Mesenchymal stem cell (in vitro differentiated cells and primary cell): Measurements from ENCODE around the gene RAB3C.

Source experiments
- DNase-seq: peaks from one replicate; pipeline ENCODE4 v3.0.0-alpha.2; 2013
- H2AFZ ChIP-seq: one replicate; pipeline ENCODE4 v1.6.1; 2013; ENCODE audit warnings: low read depth, mild to moderate bottlenecking, control low read depth, inconsistent platforms, low read length, moderate library complexity
- H2AK5ac ChIP-seq: 2 replicates; pipeline ENCODE4 v1.6.1; 2013; ENCODE audit warnings: low read length, moderate library complexity, mild to moderate bottlenecking, inconsistent platforms; ENCODE audit not compliant: severe bottlenecking
- H2BK120ac ChIP-seq: one replicate; pipeline ENCODE4 v1.6.1; 2013; ENCODE audit warnings: low read depth, mild to moderate bottlenecking, inconsistent platforms, low read length, moderate library complexity
- H2BK12ac ChIP-seq, 2 experiments: one replicate each; pipeline ENCODE4 v1.6.1; 2013; ENCODE audit warnings: inconsistent platforms in 2 of 2, low read length in 2 of 2, mild to moderate bottlenecking in 2 of 2, moderate library complexity in 2 of 2, control low read depth in 1 of 2
- H2BK15ac ChIP-seq: one replicate; pipeline ENCODE4 v1.6.1; 2013; ENCODE audit warnings: mild to moderate bottlenecking, low read depth, inconsistent platforms; ENCODE audit not compliant: poor library complexity, severe bottlenecking
- H2BK5ac ChIP-seq: 2 replicates; pipeline ENCODE4 v1.6.1; 2013; ENCODE audit warnings: low read depth, mild to moderate bottlenecking, low read length, control low read depth, inconsistent platforms; ENCODE audit not compliant: poor library complexity, severe bottlenecking
- H3K14ac ChIP-seq, 2 experiments: one replicate each; pipeline ENCODE4 v1.6.1; 2013; ENCODE audit warnings: inconsistent platforms in 2 of 2, low read length in 2 of 2, control low read depth in 1 of 2, mild to moderate bottlenecking in 1 of 2, moderate library complexity in 1 of 2
- H3K18ac ChIP-seq, 2 experiments: one replicate each; pipeline ENCODE4 v1.6.1; 2013; ENCODE audit warnings: inconsistent platforms in 2 of 2, low read length in 2 of 2, control low read depth in 1 of 2, low read depth in 1 of 2, mild to moderate bottlenecking in 1 of 2
- H3K23ac ChIP-seq, 2 experiments: one replicate each; pipeline ENCODE4 v1.6.1; 2013; ENCODE audit warnings: inconsistent platforms in 2 of 2, low read length in 2 of 2, mild to moderate bottlenecking in 2 of 2, moderate library complexity in 2 of 2, control low read depth in 1 of 2
- H3K27ac ChIP-seq: 2 replicates; pipeline ENCODE4 v1.5.1; 2013; ENCODE audit warnings: mild to moderate bottlenecking, moderate library complexity, low read length, control low read depth, inconsistent platforms; ENCODE audit not compliant: poor library complexity, severe bottlenecking
- H3K27me3 ChIP-seq, 2 experiments: 2 replicates each; pipeline versions ENCODE4 v1.6.1 to v1.7.0; 2013; ENCODE audit warnings: low read length in 2 of 2, mild to moderate bottlenecking in 2 of 2, moderate library complexity in 2 of 2, control low read depth in 1 of 2, inconsistent platforms in 1 of 2; ENCODE audit not compliant: control insufficient read depth in 1 of 2, insufficient read depth in 1 of 2
- H3K36me3 ChIP-seq, 2 experiments: 2 replicates each; pipeline versions ENCODE4 v1.6.1 to v1.7.0; 2013; ENCODE audit warnings: low read length in 2 of 2, control low read depth in 1 of 2, inconsistent platforms in 1 of 2, low read depth in 1 of 2, mild to moderate bottlenecking in 1 of 2; ENCODE audit not compliant: insufficient read depth in 2 of 2, control insufficient read depth in 1 of 2
- H3K4ac ChIP-seq, 2 experiments: one replicate each; pipeline ENCODE4 v1.6.1; 2013; ENCODE audit warnings: inconsistent platforms in 2 of 2, low read length in 2 of 2, mild to moderate bottlenecking in 2 of 2, moderate library complexity in 2 of 2, control low read depth in 1 of 2, low read depth in 1 of 2
- H3K4me1 ChIP-seq: 2 replicates; pipeline ENCODE4 v1.6.1; 2013; ENCODE audit warnings: low read depth, low read length, control low read depth; ENCODE audit not compliant: control insufficient read depth, insufficient read depth
- H3K4me2 ChIP-seq: 2 replicates; pipeline ENCODE4 v1.6.1; 2013; ENCODE audit warnings: low read length, mild to moderate bottlenecking, inconsistent platforms; ENCODE audit not compliant: poor library complexity, severe bottlenecking
- H3K4me3 ChIP-seq, 2 experiments: 2 replicates each; pipeline versions ENCODE4 v1.5.1 to v1.7.0; 2013; ENCODE audit warnings: low read length in 2 of 2, mild to moderate bottlenecking in 2 of 2, control low read depth in 1 of 2, low read depth in 1 of 2; ENCODE audit not compliant: insufficient read depth in 1 of 2
- H3K79me1 ChIP-seq: replicated peaks from 2 replicates; pipeline ENCODE4 v1.6.1; 2013; ENCODE audit warnings: mild to moderate bottlenecking, control low read depth, low read length, inconsistent platforms; ENCODE audit not compliant: poor library complexity, severe bottlenecking
- H3K9ac ChIP-seq: 2 replicates; pipeline ENCODE4 v1.7.0; 2013; ENCODE audit warnings: mild to moderate bottlenecking, low read length, moderate library complexity
- H3K9me3 ChIP-seq: 2 replicates; pipeline ENCODE4 v1.7.0; 2013; ENCODE audit warnings: mild to moderate bottlenecking, low read length; ENCODE audit not compliant: control insufficient read depth
- H4K8ac ChIP-seq: one replicate; pipeline ENCODE4 v1.6.1; 2013; ENCODE audit warnings: inconsistent platforms, mild to moderate bottlenecking, low read length, moderate library complexity
- H4K91ac ChIP-seq: one replicate; pipeline ENCODE4 v1.6.1; 2013; ENCODE audit warnings: mild to moderate bottlenecking, low read length, inconsistent platforms
- WGBS: methylation state at CpG from one replicate; pipeline ENCODE4 v1.1.7; 2013; ENCODE audit warnings: mixed read lengths; 5-methylcytosine and 5-hydroxymethylcytosine counted together

The RAB3C gene

DNA sequence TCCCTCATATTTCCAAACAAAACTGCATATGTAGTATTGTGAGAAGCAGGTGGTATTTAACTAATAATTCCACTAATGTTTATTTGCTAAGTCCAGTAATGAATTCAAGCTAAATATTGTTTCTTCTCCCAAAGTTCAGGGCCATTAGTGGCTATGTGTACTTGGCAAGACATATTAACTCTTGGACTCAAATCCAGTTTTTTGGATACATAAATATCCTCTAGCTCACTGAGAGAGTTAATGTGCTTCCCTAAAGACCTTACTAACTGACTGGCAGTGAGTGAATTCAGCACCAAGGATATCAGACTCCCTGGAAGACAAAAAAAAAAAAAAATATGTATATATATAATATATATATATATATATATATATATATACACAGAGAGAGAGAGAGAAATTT lies 214.1 kb downstream of the RAB3C start:
- H2BK5ac ChIP-seq, result no peak overlapping the region
- no peak overlapping the region for H3K4me3 ChIP-seq
- no peak overlapping the region for H2BK120ac ChIP-seq
- H3K4me1 ChIP-seq, result no peaks in the 10 kb centered on the region
- no peak overlapping the region for H3K4me2 ChIP-seq
- H2AK5ac ChIP-seq, result no peak overlapping the region
- no peaks in the 10 kb centered on the region for H3K79me1 ChIP-seq
- H3K14ac ChIP-seq, result no peak overlapping the region
- DNase-seq, result no peak
- H3K27ac ChIP-seq, result no peak overlapping the region
- H3K9ac ChIP-seq, result no peak overlapping the region
- no peak overlapping the region for H2BK15ac ChIP-seq
- H4K91ac ChIP-seq, result no peak overlapping the region
- H3K27me3 ChIP-seq, result peaks cover 0 to 2% of the 10 kb centered on the region in 2 experiments
- H4K8ac ChIP-seq, result no peak overlapping the region
- H2BK12ac ChIP-seq, result no peak overlapping the region
- H3K4ac ChIP-seq, result no peak overlapping the region
- no peaks in the 10 kb centered on the region for H3K9me3 ChIP-seq
- H2AFZ ChIP-seq, result no peak overlapping the region
- H3K36me3 ChIP-seq, result no peaks in the 10 kb centered on the region
- H3K18ac ChIP-seq, result no peak overlapping the region
- H3K23ac ChIP-seq, result no peak overlapping the region

DNA sequence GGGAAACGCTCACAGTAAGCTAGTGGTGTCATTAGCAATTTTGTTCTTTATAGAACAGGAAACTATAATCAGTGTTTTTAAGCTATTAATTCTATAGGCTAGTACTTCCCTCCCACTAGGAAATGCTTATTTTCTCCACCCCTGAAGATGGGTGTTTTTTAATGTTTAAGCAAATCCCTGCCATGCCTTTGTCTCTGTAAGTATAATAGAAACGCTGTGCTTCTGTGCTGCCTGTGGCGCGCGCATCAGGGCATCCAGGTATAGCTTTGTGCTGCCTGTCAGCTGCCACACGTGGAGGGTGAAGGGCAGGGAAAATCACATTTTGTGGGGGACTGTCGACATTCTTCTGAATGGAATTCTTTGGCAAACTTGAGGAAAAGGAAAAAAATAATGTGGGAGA lies 217.5 kb downstream of the RAB3C start:
- H3K9me3 ChIP-seq, result no peaks in the 10 kb centered on the region
- H3K4me2 ChIP-seq, result no peak overlapping the region
- no peak overlapping the region for H3K18ac ChIP-seq
- H2BK12ac ChIP-seq, result no peak overlapping the region
- H3K4me1 ChIP-seq, result no peaks in the 10 kb centered on the region
- H3K23ac ChIP-seq, result no peak overlapping the region
- no peak overlapping the region for H2BK15ac ChIP-seq
- H2AFZ ChIP-seq, result no peak overlapping the region
- no peak overlapping the region for H3K14ac ChIP-seq
- no peak overlapping the region for H4K91ac ChIP-seq
- WGBS, result 85% methylated on average over 6 of the region's 7 CpGs
- H4K8ac ChIP-seq, result no peak overlapping the region
- H2AK5ac ChIP-seq, result no peak overlapping the region
- no peaks in the 10 kb centered on the region for H3K36me3 ChIP-seq
- no peak overlapping the region for H2BK120ac ChIP-seq
- no peak overlapping the region for H3K4ac ChIP-seq
- peaks cover 0 to 2% of the 10 kb centered on the region in 2 experiments for H3K27me3 ChIP-seq
- H3K27ac ChIP-seq, result no peak overlapping the region
- H3K4me3 ChIP-seq, result no peak overlapping the region
- no peaks in the 10 kb centered on the region for H3K79me1 ChIP-seq
- H2BK5ac ChIP-seq, result no peak overlapping the region
- no peak overlapping the region for H3K9ac ChIP-seq
- no peak for DNase-seq

DNA sequence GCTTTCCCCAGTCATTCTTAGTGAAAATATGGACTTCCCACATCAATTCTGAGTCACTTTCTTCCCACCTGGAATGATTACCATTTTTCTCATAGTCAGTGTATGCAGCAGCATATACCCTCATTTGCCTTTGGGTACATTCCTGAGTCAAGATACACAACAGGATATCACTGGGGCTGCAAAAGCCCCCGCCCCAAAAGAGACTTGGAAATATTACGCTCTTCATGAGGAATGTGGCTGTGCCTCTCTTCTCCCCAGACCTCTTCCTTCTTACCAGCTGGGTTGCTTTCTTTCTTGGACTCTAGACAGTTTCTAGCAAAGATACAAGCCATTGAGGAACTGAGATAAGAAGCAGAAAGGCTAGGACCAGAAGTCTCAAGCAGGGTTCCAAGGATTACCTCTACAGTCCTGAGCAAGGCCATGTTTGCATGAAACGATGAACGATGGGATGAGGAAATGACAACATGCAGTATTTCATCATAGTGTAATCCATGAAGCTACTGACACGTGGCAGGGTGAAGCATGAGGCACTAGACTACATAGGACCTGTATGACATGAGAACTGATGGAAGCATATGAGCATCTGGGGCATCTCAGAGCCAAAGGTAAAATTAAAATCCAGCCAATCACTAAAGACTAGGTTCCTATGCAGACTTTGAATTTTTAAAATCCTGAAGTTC lies 218.1 kb downstream of the RAB3C start:
- 82% methylated on average over 5 of the region's 5 CpGs for WGBS
- Histone ChIP-seq H3K36me3 (no peaks in the 10 kb centered on the region), H2BK5ac (no peak overlapping the region)

DNA sequence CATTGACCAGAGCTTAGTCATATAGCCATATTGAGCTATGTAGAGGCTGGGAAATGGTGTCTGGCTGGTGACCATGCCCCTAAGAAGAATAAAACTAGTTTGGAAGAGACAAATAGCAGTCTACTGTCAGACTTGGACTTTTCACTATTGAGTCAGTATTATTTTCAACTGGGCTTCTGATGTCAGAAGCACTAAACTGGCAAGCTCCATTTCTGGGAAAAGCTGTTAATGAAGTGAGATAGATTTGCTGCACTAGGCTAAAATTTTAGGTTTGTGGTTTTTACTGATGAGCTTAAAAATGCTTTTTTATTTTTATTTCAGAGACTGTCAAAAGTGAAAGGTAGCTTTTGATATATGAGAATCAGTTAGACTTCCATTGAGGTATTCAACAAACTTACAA lies 220.2 kb downstream of the RAB3C start:
- H2AK5ac ChIP-seq, result no peak overlapping the region
- no peak overlapping the region for H3K23ac ChIP-seq
- no peak overlapping the region for H2BK120ac ChIP-seq
- H2BK15ac ChIP-seq, result no peak overlapping the region
- H3K4me2 ChIP-seq, result no peak overlapping the region
- H2BK12ac ChIP-seq, result no peak overlapping the region
- no peak overlapping the region for H3K4me3 ChIP-seq
- peaks cover 0 to 2% of the 10 kb centered on the region in 2 experiments for H3K27me3 ChIP-seq
- no peak overlapping the region for H4K8ac ChIP-seq
- H3K79me1 ChIP-seq, result no peaks in the 10 kb centered on the region
- no peak for DNase-seq
- H3K36me3 ChIP-seq, result no peaks in the 10 kb centered on the region
- no peak overlapping the region for H3K18ac ChIP-seq
- no peaks in the 10 kb centered on the region for H3K4me1 ChIP-seq
- no peak overlapping the region for H4K91ac ChIP-seq
- H2BK5ac ChIP-seq, result no peak overlapping the region
- H3K14ac ChIP-seq, result no peak overlapping the region
- H2AFZ ChIP-seq, result no peak overlapping the region
- H3K9me3 ChIP-seq, result no peaks in the 10 kb centered on the region
- H3K4ac ChIP-seq, result no peak overlapping the region
- H3K9ac ChIP-seq, result no peak overlapping the region
- no peak overlapping the region for H3K27ac ChIP-seq

More for the DNA sequence above, 218.1 kb downstream of the RAB3C start:
- H3K27ac ChIP-seq, result no peak overlapping the region
- peaks cover 0 to 2% of the 10 kb centered on the region in 2 experiments for H3K27me3 ChIP-seq
- no peak overlapping the region for H2AK5ac ChIP-seq
- H4K8ac ChIP-seq, result no peak overlapping the region
- H3K9ac ChIP-seq, result no peak overlapping the region
- no peak overlapping the region for H2BK12ac ChIP-seq
- no peak overlapping the region for H3K4ac ChIP-seq
- no peak overlapping the region for H3K14ac ChIP-seq
- H2BK15ac ChIP-seq, result no peak overlapping the region
- no peak overlapping the region for H3K23ac ChIP-seq
- H3K4me3 ChIP-seq, result no peak overlapping the region
- H3K79me1 ChIP-seq, result no peaks in the 10 kb centered on the region
- no peaks in the 10 kb centered on the region for H3K4me1 ChIP-seq
- DNase-seq, result no peak
- no peak overlapping the region for H2BK120ac ChIP-seq
- H2AFZ ChIP-seq, result no peak overlapping the region
- no peak overlapping the region for H3K4me2 ChIP-seq
- H4K91ac ChIP-seq, result no peak overlapping the region
- H3K18ac ChIP-seq, result no peak overlapping the region
- H3K9me3 ChIP-seq, result no peaks in the 10 kb centered on the region
